Stimulated activated CD4-positive, alpha-beta T cell treated with anti-CD3 and anti-CD28 coated beads, Interleukin-1b, Interleukin-23, amount 100 ng/mL, for 1 hour (primary cell): ENCODE results near the gene CLCN1.

ENCODE experiments used
- DNase-seq, 2 donors: peaks; one replicate each; pipeline ENCODE4 v3.0.0-alpha.2; 2020; ENCODE audit warnings: low read depth in 2 of 2

CLCN1 gene

DNA sequence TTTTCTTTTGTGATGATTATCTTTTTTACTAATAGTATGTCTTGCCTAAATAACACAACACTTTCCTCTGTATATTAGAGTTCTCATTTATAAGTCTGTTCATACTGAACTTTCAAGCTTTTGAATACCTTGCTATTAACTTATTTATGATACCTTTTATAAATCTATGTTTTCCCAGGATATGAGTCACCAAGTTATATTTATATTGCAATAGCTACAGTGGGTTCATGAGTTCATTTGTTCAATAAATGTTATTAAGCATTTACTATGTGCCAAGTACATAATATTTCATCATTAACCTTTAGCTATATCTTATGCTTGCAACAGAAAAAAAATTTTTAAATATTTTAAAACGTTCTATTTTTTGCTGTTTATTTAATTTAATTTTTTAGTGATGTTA, 18.3 kb downstream of the CLCN1 start:
- DNase-seq, result no peak

GRCh38 chr7:143337216-143337615, 21.3 kb downstream of the CLCN1 start:
- no peak for DNase-seq

DNA sequence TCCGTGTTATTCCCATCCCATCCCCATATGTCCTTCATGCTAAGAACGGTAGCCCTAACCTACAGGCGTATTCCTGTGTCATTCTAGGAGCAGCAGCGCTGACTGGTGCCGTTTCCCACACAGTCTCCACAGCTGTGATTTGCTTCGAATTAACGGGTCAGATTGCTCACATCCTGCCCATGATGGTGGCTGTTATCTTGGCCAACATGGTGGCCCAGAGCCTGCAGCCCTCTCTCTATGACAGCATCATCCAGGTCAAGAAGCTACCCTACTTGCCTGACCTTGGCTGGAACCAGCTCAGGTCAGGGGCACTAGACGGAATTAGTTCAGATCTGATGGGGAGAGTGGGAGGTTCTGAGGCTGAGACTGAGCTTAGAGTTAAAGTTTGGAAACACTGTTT, 25.9 kb downstream of the CLCN1 start:
- DNase-seq, result no peak

GRCh38 chr7:143343596-143343995, 27.7 kb downstream of the CLCN1 start:
- no peak for DNase-seq

GRCh38 chr7:143345428-143345900, 29.6 kb downstream of the CLCN1 start:
- DNase-seq, result peak; percentile 18 to 32

- no peak for DNase-seq
Observed at GRCh38 chr7:143346018-143346417, 30.1 kb downstream of the CLCN1 start.

DNA sequence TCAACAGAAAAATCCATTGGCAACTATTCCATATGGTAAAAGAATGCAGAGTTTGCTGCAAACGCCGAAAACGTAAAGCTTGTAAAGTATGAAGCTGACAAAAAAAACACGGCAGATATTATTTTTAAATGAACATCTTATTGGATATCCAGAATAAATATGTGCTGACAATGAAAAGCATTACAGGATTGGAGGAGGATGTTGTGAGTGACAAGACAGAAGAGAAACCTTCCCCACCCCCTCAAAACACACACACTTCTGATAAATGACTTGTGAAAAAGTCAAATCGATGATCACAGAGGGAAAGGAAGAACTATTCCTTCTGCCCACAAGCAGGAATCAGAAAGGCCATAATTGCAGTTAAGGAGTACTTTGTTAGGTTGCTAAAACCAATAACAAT, 32.0 kb downstream of the CLCN1 start:
- no peak for DNase-seq

DNA sequence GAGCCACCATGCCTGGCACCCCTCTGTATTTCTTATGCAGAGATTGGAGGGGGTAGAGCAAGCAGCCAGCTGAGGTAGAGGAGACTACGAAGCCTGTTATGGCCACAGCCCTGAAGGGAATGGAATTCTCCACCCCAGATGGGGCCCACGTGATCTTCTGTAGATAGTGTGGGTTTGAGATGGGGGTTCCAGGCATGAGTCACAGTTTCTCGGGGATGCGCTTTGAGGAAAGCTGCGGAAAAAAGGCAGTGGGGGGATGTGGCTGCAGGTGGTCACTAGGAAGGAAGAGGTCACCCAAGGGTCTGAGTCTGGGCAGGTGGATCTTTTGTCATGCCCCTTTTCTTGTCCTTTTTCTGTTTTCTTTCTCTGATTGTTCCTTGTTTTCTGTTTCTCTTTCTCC, 35.1 kb downstream of the CLCN1 start:
- no peak for DNase-seq

DNA sequence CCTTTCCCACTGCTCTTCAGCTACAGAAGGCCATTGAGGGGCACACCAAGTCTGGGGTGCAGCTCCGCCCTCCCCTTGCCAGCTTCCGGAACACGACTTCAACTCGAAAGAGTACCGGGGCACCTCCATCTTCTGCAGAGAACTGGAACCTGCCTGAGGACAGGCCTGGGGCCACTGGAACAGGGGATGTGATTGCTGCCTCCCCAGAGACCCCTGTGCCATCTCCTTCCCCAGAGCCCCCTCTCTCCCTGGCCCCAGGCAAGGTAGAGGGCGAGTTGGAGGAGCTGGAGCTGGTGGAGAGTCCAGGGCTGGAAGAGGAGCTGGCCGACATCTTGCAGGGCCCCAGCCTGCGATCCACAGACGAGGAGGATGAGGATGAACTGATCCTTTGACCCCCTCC, 35.7 kb downstream of the CLCN1 start:
- DNase-seq, result no peak

DNA sequence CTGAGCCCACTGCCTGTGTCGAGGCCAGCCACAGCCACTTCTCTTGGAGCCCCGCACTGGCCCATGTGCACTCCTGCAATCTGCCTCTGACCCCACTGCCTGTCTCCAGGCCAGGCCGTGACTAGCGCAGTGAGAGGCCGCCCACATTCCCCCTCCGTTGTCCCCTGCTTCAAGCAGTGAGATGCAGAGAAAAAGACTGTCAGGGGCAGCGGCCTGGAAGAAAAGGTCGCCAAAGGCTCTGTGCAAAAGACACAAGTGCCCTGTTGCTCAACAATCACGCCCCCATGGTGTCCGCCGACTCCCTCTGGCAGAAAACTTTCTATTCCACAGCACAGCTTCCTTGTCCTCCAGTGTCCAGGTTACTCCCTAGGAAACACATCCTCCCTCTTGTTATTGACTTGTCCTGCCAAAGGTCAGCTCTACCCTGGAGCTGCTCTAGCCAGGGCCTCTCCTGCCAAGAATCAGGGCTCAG, 36.7 kb downstream of the CLCN1 start:
- DNase-seq, result no peak

- DNase-seq, result no peak
Observed at GRCh38 chr7:143354376-143354775, 38.5 kb downstream of the CLCN1 start.

GRCh38 chr7:143354965-143355364, 39.1 kb downstream of the CLCN1 start:
- DNase-seq, result no peak

- DNase-seq, result no peak
Observed at GRCh38 chr7:143355450-143356385, 39.8 kb downstream of the CLCN1 start.

- no peak for DNase-seq
Observed at GRCh38 chr7:143356414-143357050, 40.6 kb downstream of the CLCN1 start.

GRCh38 chr7:143358626-143359025, 42.7 kb downstream of the CLCN1 start:
- no peak for DNase-seq

- no peak for DNase-seq
Observed at GRCh38 chr7:143359771-143360353, 44.0 kb downstream of the CLCN1 start.

- DNase-seq, result no peak
Observed at GRCh38 chr7:143360788-143361551, 45.1 kb downstream of the CLCN1 start.

- no peak for DNase-seq
Observed at GRCh38 chr7:143361552-143362130, 45.7 kb downstream of the CLCN1 start.

DNA sequence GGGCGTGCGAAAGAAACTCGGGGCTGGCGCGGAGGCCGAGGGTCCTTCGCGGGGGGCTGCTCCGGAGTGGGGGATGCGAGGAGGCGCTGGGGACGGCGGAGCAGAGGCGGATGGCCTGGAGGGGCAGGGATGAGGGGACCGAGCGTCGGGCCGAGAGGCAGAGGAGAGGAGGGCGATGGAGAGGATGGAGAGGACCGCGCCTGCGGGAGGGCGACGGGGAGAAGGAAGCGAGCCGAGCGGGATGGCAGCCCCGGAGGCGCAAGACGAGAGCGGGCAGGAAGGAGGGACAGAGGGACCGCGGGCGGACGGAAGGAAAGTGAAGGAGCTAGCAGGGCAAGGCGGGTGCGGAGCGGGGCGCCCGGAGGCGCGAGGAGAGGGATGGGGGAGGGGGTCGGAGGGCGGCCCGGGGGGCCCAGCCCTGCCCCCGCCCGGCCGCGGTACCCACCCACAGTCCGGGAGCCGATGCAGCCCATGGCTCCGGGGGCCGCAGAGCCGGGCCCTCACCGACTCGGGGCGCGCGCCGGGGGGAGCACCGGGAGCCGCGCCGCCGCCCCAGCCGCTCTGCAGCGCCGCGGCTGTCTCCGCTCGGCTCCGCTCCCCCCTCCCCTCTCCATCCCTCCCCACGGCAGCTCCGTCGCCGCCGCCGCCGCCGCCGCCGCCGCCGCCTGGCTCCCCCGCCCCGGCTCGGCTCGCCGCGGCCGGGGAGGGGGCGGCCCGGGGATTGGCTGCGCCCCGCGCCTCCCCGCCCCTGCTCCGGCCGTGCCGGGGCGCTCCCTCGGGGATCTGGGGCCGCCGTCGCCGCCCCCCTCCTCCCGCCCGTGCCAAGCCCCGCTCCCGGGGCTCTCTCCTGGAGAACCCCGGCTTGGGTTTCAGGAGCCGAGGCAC, 46.5 kb downstream of the CLCN1 start, which contains the start of gene FAM131B:
FAM131B (minus strand) TSS at position 583 of the 885 bp plus-strand sequence; CDS start at position 473, 110 bp downstream.
- DNase-seq, result no peak
